Testis (tissue), 3 donors: ENCODE data around the gene LRRC4C. TPM values are rescaled to one million over a fixed set of nuclear protein-coding genes. Genes with fewer than 3 reads are reported as not detected.

ENCODE experiments used
- DNase-seq: peaks from one replicate; pipeline ENCODE4 v3.0.0-alpha.2; 2019
- H3K27ac ChIP-seq, 2 donors: fragments of 200-600 bp; sonication (generic); one replicate each; pipeline ENCODE4 v1.5.1; 2019
- H3K27me3 ChIP-seq: fragments of 200-600 bp; sonication (generic); one replicate; pipeline ENCODE4 v1.5.1; 2019
- H3K36me3 ChIP-seq: fragments of 200-600 bp; sonication (generic); one replicate; pipeline ENCODE4 v1.5.1; 2017; ENCODE audit warnings: low read depth; ENCODE audit errors: missing control alignments
- H3K4me1 ChIP-seq: fragments of 200-600 bp; sonication (generic); one replicate; pipeline ENCODE4 v1.5.1; 2019
- H3K4me3 ChIP-seq, 2 donors: fragments of 200-600 bp; sonication (generic); one replicate each; pipeline ENCODE4 v1.5.1; 2017 to 2019
- H3K9me3 ChIP-seq: fragments of 200-600 bp; sonication (generic); one replicate; pipeline ENCODE4 v1.5.1; 2017
- CTCF ChIP-seq, 3 experiments: fragments of 450-650 bp in 2 of 3; fragments of 200-600 bp in 1 of 3; sonication (generic) in 1 of 3; IDR thresholded peaks; one replicate each; pipeline ENCODE4 v1.5.1; 2016 to 2019; ENCODE audit warnings: antibody characterized with exemption in 3 of 3, mild to moderate bottlenecking in 2 of 3, moderate library complexity in 1 of 3
- POLR2A ChIP-seq: fragments of 450-650 bp; IDR thresholded peaks from one replicate; pipeline ENCODE4 v1.6.1; 2017; ENCODE audit warnings: antibody characterized with exemption, mild to moderate bottlenecking, moderate library complexity
- WGBS, 2 donors: methylation state at CpG; one replicate each; pipeline ENCODE4 v1.1.5; 2018; 5-methylcytosine and 5-hydroxymethylcytosine counted together
- intact Hi-C: fragments of 100-400 bp; cut with DNase I; formaldehyde crosslinking; loops from one replicate; pipeline ENCODE4 v1.15.1; 2023; ENCODE audit warnings: low total_unique reads
- polyA plus RNA-seq: library from polyadenylated mRNA; stranded (reverse); fragments of 350-450 nt; fragmentation: Illumina TruSeq; extraction: RNeasy Lipid Tissue Mini Kit (QIAGEN cat#74804); gene quantifications from one replicate; pipeline ENCODE4 v1.2.3, GENCODE V29; 2014; ENCODE audit warnings: low read depth, low replicate concordance; ENCODE audit not compliant: insufficient read depth
- total RNA-seq, 2 donors: library from RNA; depleted of rRNA; stranded (reverse); fragments of >200 nt; gene quantifications; one replicate each; pipeline ENCODE4 v1.2.3, GENCODE V29; 2016

The LRRC4C gene
- total and polyA plus RNA-seq, 3 donors from 2014 or later = 0.16 to 0.56 (median 0.45) TPM

- Histone ChIP-seq H3K36me3 (no peaks in the 10 kb centered on the region), H3K27me3 (no peaks in the 10 kb centered on the region)
These were observed 1222.9 kb downstream of the LRRC4C start for GRCh38 chr11:40236526-40236925.

GRCh38 chr11:40235841-40236240 is 1223.6 kb downstream of the LRRC4C start:
- Histone ChIP-seq H3K27ac (no peak overlapping the region), H3K36me3 (no peaks in the 10 kb centered on the region), H3K4me1 (no peaks in the 10 kb centered on the region), H3K27me3 (no peaks in the 10 kb centered on the region), H3K4me3 (no peak overlapping the region), H3K9me3 (no peaks in the 10 kb centered on the region)
- no peak for DNase-seq
- intact Hi-C loops = no loop called here
- WGBS, 2 donors = 79 to 82% methylated on average over 3 of the region's 3 CpGs
- TF ChIP-seq POLR2A (no peak), CTCF (IDR thresholded peaks at IDR 0.05) (no peak)

More at GRCh38 chr11:40236526-40236925, 1222.9 kb downstream of the LRRC4C start:
- no peak overlapping the region for H3K4me3 ChIP-seq
- DNase-seq = no peak
- TF ChIP-seq CTCF (IDR thresholded peaks at IDR 0.05) (no peak), POLR2A (no peak)
- no peaks in the 10 kb centered on the region for H3K9me3 ChIP-seq
- intact Hi-C loops = no loop called here
- H3K27ac ChIP-seq = no peak overlapping the region
- 84 to 90% methylated on average over 3 of the region's 3 CpGs for WGBS, 2 donors
- no peaks in the 10 kb centered on the region for H3K4me1 ChIP-seq

- intact Hi-C loops = no loop called here
- Histone ChIP-seq H3K4me1 (no peaks in the 10 kb centered on the region), H3K9me3 (no peaks in the 10 kb centered on the region), H3K27ac (no peak overlapping the region), H3K27me3 (no peaks in the 10 kb centered on the region), H3K36me3 (no peaks in the 10 kb centered on the region), H3K4me3 (no peak overlapping the region)
- 63 to 96% methylated on average over 2 of the region's 2 CpGs for WGBS, 2 donors
- DNase-seq = no peak
- TF ChIP-seq POLR2A = no peak
- no peak for TF ChIP-seq CTCF (IDR thresholded peaks at IDR 0.05)
These were observed 1228.6 kb downstream of the LRRC4C start for GRCh38 chr11:40230821-40231220.

DNA sequence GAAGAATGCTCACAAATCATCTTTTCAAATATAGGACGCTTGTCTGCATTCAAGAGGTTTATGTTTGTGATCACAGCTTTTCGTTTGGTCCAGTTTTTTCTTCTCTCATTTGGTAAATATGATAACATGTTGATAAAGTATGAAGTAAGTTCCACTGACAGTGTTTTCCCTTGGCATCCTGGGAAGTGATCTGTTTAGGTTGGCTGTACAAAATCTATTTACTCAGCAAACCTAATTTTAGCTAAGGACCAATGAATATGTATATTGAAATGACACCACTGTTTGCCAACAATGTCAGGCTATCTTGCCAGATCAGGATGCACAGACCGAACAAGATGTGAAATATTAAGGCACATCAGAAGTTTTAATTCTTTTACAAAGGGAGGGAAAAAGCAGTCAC is 1230.8 kb downstream of the LRRC4C start:
- TF ChIP-seq POLR2A (no peak), CTCF (IDR thresholded peaks at IDR 0.05) (no peak)
- Histone ChIP-seq H3K4me1 (no peaks in the 10 kb centered on the region), H3K36me3 (no peaks in the 10 kb centered on the region), H3K27me3 (no peaks in the 10 kb centered on the region), H3K27ac (no peak overlapping the region), H3K4me3 (no peak overlapping the region), H3K9me3 (no peaks in the 10 kb centered on the region)
- intact Hi-C loops = no loop called here
- 68 to 76% methylated on average over 3 of the region's 3 CpGs for WGBS, 2 donors
- no peak for DNase-seq

DNA sequence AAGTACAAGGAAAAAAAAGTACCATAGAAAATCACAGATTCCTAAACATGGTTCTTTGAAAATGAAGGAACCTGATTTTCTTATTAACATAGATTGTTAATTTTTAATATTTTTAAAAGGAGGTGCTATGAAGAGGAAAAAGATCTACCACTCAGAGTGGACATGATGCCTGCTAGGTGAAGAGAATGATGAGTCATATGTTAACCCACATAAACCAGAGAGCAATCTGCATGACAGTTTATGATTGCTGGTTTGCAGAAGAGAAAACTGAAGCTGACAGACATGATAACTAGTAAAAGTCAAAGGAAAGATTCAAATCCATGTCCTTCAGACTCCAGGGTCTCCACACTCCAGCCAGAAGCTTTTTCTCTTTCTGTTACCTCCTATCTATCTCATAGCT is 1231.7 kb downstream of the LRRC4C start:
- no peaks in the 10 kb centered on the region for H3K36me3 ChIP-seq
- H3K9me3 ChIP-seq = no peaks in the 10 kb centered on the region
- no peak overlapping the region for H3K4me3 ChIP-seq
- H3K4me1 ChIP-seq = no peaks in the 10 kb centered on the region
- H3K27ac ChIP-seq = no peak overlapping the region
- intact Hi-C loops = no loop called here
- no peaks in the 10 kb centered on the region for H3K27me3 ChIP-seq
- DNase-seq = no peak
- TF ChIP-seq CTCF (IDR thresholded peaks at IDR 0.05) (no peak), POLR2A (no peak)
